ENCODE data around the gene SERGEF. TPM values are rescaled to one million over a fixed set of nuclear protein-coding genes. Genes with fewer than 3 reads are reported as not detected.

The SERGEF gene
- total RNA-seq, 2 donors from 2014 or later: 29.9 to 39.4 TPM

DNA sequence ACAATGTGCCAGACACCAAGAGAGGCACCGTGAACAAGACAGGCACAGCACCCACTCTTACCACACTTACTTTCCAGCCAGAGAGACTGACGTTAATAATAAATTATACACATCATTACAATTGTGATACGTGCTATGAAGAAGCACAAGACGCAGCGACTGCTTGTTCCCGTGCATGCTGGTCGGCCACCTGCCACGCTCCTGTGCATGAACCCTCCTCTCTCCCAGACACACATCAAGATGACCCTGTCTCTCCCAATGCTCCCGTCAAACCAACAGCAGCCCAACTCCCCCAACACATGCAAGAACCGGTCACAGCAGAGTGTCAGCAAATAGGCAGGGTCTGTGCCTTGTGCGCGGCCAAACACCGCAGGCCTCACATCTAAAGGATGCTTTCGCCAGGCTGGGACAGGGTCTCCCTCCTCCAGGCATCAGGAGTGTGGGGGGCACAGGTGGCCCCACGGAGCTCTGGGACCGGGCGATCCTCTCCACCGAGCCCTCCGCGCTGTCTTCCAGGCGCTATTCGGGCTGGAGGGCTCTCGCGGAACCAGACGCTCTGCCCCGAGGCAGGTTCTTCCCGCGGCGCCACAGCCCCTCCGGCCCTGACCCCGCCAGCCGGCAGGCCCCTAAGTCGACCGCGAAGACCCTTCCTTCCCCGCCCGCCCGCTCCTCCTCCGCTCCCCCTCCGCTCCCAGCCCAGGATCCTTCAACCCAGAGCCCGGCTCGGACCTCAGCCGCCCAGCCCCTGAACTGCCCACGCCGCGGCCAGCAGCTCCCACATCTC is 533 bp downstream of the SERGEF start:
- 10% methylated on average over 38 of the region's 46 CpGs for WGBS
- Histone ChIP-seq H3K4me1 (replicated peaks) (no peaks in the 10 kb centered on the region), H3K9me3 (no peaks in the 10 kb centered on the region), H3K36me3 (no peaks in the 10 kb centered on the region), H3K27ac (peak overlapping the region; percentile 72 to 82), H3K4me3 (peak overlapping the region; percentile 70 to 83), H3K27me3 (replicated peaks; ENCODE audit: insufficient read depth) (no peaks in the 10 kb centered on the region)
- intact Hi-C loops (cut with DNase I): loop anchor here (5.0 kb wide), 1 partner anchor 95 kb away; the partner anchor contains the start of gene SAAL1
- no peak for TF ChIP-seq POLR2A (IDR thresholded peaks at IDR 0.05)
- no peak for TF ChIP-seq POLR2AphosphoS5 (IDR thresholded peaks at IDR 0.05)
- TF ChIP-seq, protein P1, sequence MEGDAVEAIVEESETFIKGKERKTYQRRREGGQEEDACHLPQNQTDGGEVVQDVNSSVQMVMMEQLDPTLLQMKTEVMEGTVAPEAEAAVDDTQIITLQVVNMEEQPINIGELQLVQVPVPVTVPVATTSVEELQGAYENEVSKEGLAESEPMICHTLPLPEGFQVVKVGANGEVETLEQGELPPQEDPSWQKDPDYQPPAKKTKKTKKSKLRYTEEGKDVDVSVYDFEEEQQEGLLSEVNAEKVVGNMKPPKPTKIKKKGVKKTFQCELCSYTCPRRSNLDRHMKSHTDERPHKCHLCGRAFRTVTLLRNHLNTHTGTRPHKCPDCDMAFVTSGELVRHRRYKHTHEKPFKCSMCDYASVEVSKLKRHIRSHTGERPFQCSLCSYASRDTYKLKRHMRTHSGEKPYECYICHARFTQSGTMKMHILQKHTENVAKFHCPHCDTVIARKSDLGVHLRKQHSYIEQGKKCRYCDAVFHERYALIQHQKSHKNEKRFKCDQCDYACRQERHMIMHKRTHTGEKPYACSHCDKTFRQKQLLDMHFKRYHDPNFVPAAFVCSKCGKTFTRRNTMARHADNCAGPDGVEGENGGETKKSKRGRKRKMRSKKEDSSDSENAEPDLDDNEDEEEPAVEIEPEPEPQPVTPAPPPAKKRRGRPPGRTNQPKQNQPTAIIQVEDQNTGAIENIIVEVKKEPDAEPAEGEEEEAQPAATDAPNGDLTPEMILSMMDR (IDR thresholded peaks at IDR 0.05): no peak
- DNase-seq (ENCODE audit: low spot score): peak; percentile 13

DNA sequence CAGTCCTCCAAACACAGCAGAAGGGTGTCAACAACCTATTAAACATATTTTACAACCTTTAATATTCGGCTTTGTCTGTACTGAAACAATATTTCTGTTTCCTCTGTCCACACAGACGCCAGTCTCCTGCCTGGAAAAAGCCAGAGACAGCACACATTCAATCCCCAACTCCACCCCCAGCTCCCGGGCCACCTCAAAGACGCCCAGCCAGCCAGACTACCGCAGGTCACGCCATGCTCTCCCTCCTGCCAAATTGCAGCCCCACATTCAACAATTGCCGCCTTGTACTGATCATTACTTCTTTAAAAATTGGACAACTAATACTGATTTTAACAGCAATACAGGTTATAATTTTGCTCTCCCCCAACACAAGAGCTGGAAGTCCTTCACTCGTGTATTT is 1.2 kb downstream of the SERGEF start:
- peak; percentile 30 for DNase-seq (ENCODE audit: low spot score)
- Histone ChIP-seq H3K27me3 (replicated peaks; ENCODE audit: insufficient read depth) (no peaks in the 10 kb centered on the region), H3K27ac (peak overlapping the region in 1 of 2 donors; percentile 72), H3K9me3 (no peaks in the 10 kb centered on the region), H3K4me1 (replicated peaks) (no peaks in the 10 kb centered on the region), H3K4me3 (peak overlapping the region in 1 of 2 donors; percentile 70), H3K36me3 (no peaks in the 10 kb centered on the region)
- 61% methylated on average over 8 of the region's 8 CpGs for WGBS
- intact Hi-C loops (cut with DNase I): loop anchor here (5.0 kb wide), 1 partner anchor 96 kb away; the partner anchor contains the start of gene SAAL1
- TF ChIP-seq, protein P1 (IDR thresholded peaks at IDR 0.05): no peak
- TF ChIP-seq POLR2AphosphoS5 (IDR thresholded peaks at IDR 0.05) (no peak), POLR2A (IDR thresholded peaks at IDR 0.05) (no peak)

DNA sequence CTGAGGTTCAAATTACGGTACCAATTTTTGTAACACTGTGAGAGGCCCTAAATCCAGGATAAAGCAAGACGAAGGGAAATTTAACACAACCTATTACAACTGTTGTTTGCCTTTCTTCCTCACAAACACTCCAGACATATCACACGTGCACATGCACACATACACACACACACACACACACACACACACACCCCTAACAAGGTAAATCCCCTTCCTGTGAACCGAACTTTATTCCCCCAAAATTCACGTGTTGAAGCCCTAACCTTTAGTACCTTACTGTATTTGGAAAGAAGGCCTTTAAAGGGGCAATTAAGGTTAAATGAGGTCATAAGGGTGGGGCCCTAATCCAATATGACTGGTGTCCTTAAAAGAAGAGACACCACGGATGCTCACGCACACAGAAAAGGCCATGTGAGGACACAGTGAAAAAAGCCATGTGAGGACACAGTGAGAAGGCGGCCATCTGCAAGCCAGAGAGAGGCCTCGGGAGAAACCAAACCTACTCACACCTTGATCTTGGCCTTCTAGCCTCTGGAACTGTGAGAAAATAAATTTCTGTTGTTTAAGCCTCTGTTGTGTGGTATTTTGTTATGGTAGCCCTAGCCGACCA is 1.8 kb downstream of the SERGEF start:
- no peaks in the 10 kb centered on the region for H3K36me3 ChIP-seq

DNA sequence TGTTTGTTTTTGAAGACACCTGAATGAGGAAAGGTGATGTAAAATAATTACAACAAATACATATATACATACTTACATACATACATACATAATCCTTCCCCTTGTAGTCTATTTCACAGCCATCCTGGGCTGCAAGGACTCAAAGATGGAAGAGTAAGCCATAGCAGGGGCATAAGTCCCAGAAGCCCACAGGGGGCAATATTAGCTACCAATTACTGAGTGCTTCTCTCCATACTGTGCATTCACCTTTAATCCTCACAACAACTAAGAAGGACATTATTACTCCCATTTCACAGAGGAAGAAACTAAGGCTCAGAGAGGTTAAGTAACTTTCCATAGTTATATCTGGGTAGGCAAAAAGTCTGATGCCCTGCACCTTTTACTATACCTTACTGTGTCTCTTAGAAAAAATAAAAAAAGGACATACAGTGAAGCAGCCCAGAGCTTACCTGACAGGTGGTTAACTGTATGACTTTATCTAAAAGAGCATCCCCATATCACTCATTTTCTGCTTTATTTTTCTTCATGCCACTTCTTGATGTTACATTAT is 2.7 kb downstream of the SERGEF start:
- no peaks in the 10 kb centered on the region for H3K27me3 ChIP-seq (replicated peaks; ENCODE audit: insufficient read depth)
- no peak for TF ChIP-seq POLR2A (IDR thresholded peaks at IDR 0.05)
- no peak for TF ChIP-seq POLR2AphosphoS5 (IDR thresholded peaks at IDR 0.05)
- TF ChIP-seq, protein P1 (IDR thresholded peaks at IDR 0.05): no peak
- no peak overlapping the region for H3K4me3 ChIP-seq
- H3K36me3 ChIP-seq: no peaks in the 10 kb centered on the region
- no peaks in the 10 kb centered on the region for H3K9me3 ChIP-seq
- no peaks in the 10 kb centered on the region for H3K4me1 ChIP-seq (replicated peaks)
- DNase-seq (ENCODE audit: low spot score): no peak
- intact Hi-C loops (cut with DNase I): loop anchor here (5.0 kb wide), 1 partner anchor 97 kb away; the partner anchor contains the start of gene SAAL1
- H3K27ac ChIP-seq: no peak overlapping the region

More for the DNA sequence above, 1.8 kb downstream of the SERGEF start:
- TF ChIP-seq, protein P1 (IDR thresholded peaks at IDR 0.05): no peak
- TF ChIP-seq POLR2AphosphoS5 (IDR thresholded peaks at IDR 0.05) (no peak), POLR2A (IDR thresholded peaks at IDR 0.05) (no peak)
- H3K27ac ChIP-seq: peak overlapping the region in 1 of 2 donors; percentile 72
- no peaks in the 10 kb centered on the region for H3K27me3 ChIP-seq (replicated peaks; ENCODE audit: insufficient read depth)
- 86% methylated on average over 10 of the region's 10 CpGs for WGBS
- no peaks in the 10 kb centered on the region for H3K4me1 ChIP-seq (replicated peaks)
- no peaks in the 10 kb centered on the region for H3K9me3 ChIP-seq
- DNase-seq (ENCODE audit: low spot score): no peak
- intact Hi-C loops (cut with DNase I): loop anchor here (5.0 kb wide), 1 partner anchor 96 kb away; the partner anchor contains the start of gene SAAL1
- H3K4me3 ChIP-seq: no peak overlapping the region

Measured in prostate gland (tissue), 2 donors.